SK-N-SH treated with all-trans-retinoic acid at 6 μM for 48 hours (cell line): ENCODE results near the gene CRYBA2.

Experiments
- ATAC-seq: fragments of 200-7000 bp; cut with Tn5 transposase; 3 replicates; pipeline ENCODE4 v1.9.1; 2020; ENCODE audit warnings: mild to moderate bottlenecking, moderate library complexity
- ARNTL ChIP-seq: fragments of 450-650 bp; formaldehyde crosslinking; IDR thresholded peaks from 2 replicates; pipeline ENCODE4 v1.5.0; 2020; ENCODE audit warnings: low read depth, mild to moderate bottlenecking, moderate library complexity, borderline replicate concordance
- BACH2 ChIP-seq: fragments of 250-450 bp; sonication (Bioruptor Pico); IDR thresholded peaks from 2 replicates; pipeline ENCODE4 v1.9.0; 2021; ENCODE audit warnings: mild to moderate bottlenecking, borderline replicate concordance
- CSDC2 ChIP-seq: fragments of 250-450 bp; sonication (Bioruptor Pico); IDR thresholded peaks from 2 replicates; pipeline ENCODE4 v1.5.0; 2020; ENCODE audit warnings: mild to moderate bottlenecking, moderate library complexity
- ESRRG ChIP-seq: fragments of 250-450 bp; sonication (Bioruptor Pico); IDR thresholded peaks from 2 replicates; pipeline ENCODE4 v1.6.1; 2021; ENCODE audit warnings: mild to moderate bottlenecking
- GLIS3 ChIP-seq: fragments of 250-450 bp; sonication (Bioruptor Pico); IDR thresholded peaks from 2 replicates; pipeline ENCODE4 v1.5.0; 2020; ENCODE audit warnings: mild to moderate bottlenecking, moderate library complexity
- ISL1 ChIP-seq: fragments of 250-450 bp; sonication (Bioruptor Pico); IDR thresholded peaks from 2 replicates; pipeline ENCODE4 v2.1.2; 2022; ENCODE audit warnings: mild to moderate bottlenecking, moderate library complexity
- OSR1 ChIP-seq: fragments of 250-450 bp; sonication (Bioruptor Pico); IDR thresholded peaks from 2 replicates; pipeline ENCODE4 v1.8.0; 2022; ENCODE audit warnings: moderate library complexity, mild to moderate bottlenecking, inconsistent platforms
- PPARA ChIP-seq: fragments of 250-450 bp; sonication (Bioruptor Pico); IDR thresholded peaks from 2 replicates; pipeline ENCODE4 v1.5.0; 2020; ENCODE audit warnings: mild to moderate bottlenecking, borderline replicate concordance
- SNAI2 ChIP-seq: fragments of 250-450 bp; sonication (Bioruptor Pico); IDR thresholded peaks from 2 replicates; pipeline ENCODE4 v1.5.0; 2020; ENCODE audit warnings: mild to moderate bottlenecking, moderate library complexity
- TCF4 ChIP-seq: fragments of 250-450 bp; sonication (Bioruptor Pico); IDR thresholded peaks from 2 replicates; pipeline ENCODE4 v1.8.0; 2021; ENCODE audit warnings: mild to moderate bottlenecking, moderate library complexity, borderline replicate concordance
- TOX ChIP-seq: fragments of 250-450 bp; sonication (Bioruptor Pico); IDR thresholded peaks from 2 replicates; pipeline ENCODE4 v1.8.0; 2021; ENCODE audit warnings: mild to moderate bottlenecking, moderate library complexity, borderline replicate concordance
- ZC3H10 ChIP-seq: fragments of 250-450 bp; sonication (Bioruptor Pico); IDR thresholded peaks from 2 replicates; pipeline ENCODE4 v1.5.1; 2021; ENCODE audit warnings: mild to moderate bottlenecking, moderate library complexity
- ZFP3 ChIP-seq: fragments of 250-450 bp; sonication (Bioruptor Pico); IDR thresholded peaks from 2 replicates; pipeline ENCODE4 v1.5.0; 2020; ENCODE audit warnings: mild to moderate bottlenecking, moderate library complexity
- ZFP30 ChIP-seq: fragments of 450-650 bp; formaldehyde crosslinking; IDR thresholded peaks from 2 replicates; pipeline ENCODE4 v1.5.0; 2022; ENCODE audit warnings: mild to moderate bottlenecking, moderate library complexity
- ZNF565 ChIP-seq: fragments of 450-650 bp; formaldehyde crosslinking; conservative IDR thresholded peaks from 2 replicates; pipeline ENCODE4 v1.5.0; 2020; ENCODE audit warnings: low read depth, mild to moderate bottlenecking, moderate library complexity
- ZNF70 ChIP-seq: fragments of 450-650 bp; formaldehyde crosslinking; IDR thresholded peaks from 2 replicates; pipeline ENCODE4 v1.5.0; 2020; ENCODE audit warnings: mild to moderate bottlenecking, moderate library complexity
- ZNF8 ChIP-seq: fragments of 450-650 bp; formaldehyde crosslinking; IDR thresholded peaks from 2 replicates; pipeline ENCODE4 v1.5.0; 2020; ENCODE audit warnings: mild to moderate bottlenecking, moderate library complexity
- TF ChIP-seq, protein P1 (sequence below): fragments of 250-450 bp; sonication (Bioruptor Pico); IDR thresholded peaks from 2 replicates; pipeline ENCODE4 v1.8.0; 2020; ENCODE audit warnings: mild to moderate bottlenecking, moderate library complexity, borderline replicate concordance
- TF ChIP-seq, protein P2 (sequence below): fragments of 250-450 bp; sonication (Bioruptor Pico); IDR thresholded peaks from 2 replicates; pipeline ENCODE4 v1.5.0; 2020; ENCODE audit warnings: mild to moderate bottlenecking, moderate library complexity
- TF ChIP-seq, protein P3 (sequence below): fragments of 250-450 bp; sonication (Bioruptor Pico); IDR thresholded peaks from 2 replicates; pipeline ENCODE4 v1.8.0; 2021; ENCODE audit warnings: low read depth, mild to moderate bottlenecking, moderate library complexity, borderline replicate concordance
- TF ChIP-seq, protein P4 (sequence below): fragments of 250-450 bp; sonication (Bioruptor Pico); IDR thresholded peaks from 2 replicates; pipeline ENCODE4 v1.5.1; 2020; ENCODE audit warnings: low read depth, mild to moderate bottlenecking, moderate library complexity
- TF ChIP-seq, protein P5 (sequence below): fragments of 250-450 bp; sonication (Bioruptor Pico); IDR thresholded peaks from 2 replicates; pipeline ENCODE4 v1.5.1; 2021; ENCODE audit warnings: mild to moderate bottlenecking, moderate library complexity

Gene CRYBA2

DNA sequence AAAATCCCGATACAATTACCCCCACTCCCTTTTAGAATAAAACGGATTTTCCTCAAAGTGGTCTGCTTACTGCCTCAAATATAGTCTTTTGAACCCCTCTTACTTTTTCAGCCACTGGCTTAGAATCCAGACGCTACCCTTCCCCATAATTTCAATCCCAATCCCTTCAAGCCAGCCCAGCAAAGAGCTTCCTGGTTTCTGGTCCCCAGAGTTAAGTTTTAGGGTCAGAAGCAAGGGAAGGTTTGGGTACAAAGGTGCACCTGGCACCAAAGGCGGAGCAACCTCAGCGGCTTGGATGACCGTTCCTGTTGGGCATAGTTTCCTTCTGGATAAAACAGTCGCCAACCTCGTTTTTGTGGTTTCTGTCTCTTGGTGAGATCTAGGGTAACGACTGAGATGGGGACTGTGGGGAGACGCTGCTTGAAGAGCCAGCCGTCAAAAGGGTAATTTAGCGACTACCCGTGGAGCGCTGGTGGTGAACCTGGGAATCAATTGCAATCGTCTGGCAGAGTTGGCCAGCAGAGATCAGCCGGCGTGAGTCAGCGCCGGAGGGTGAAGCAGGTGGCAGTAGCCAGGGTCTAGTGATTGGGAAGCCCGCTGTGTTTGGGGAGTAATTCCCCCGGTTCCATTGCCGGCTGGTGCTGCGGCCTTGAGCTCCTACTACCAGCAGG lies 9.8 kb downstream of the CRYBA2 start:
- no peak for ATAC-seq
- TF ChIP-seq SNAI2 (CRISPR knock-in tag) (no peak), ZFP3 (CRISPR knock-in tag) (no peak), ESRRG (CRISPR knock-in tag) (no peak), TCF4 (no peak), ZNF70 (CRISPR knock-in tag) (no peak), GLIS3 (no peak), ZFP30 (CRISPR knock-in tag) (no peak), ISL1 (CRISPR knock-in tag) (no peak), ZNF8 (CRISPR knock-in tag) (no peak), TOX (CRISPR knock-in tag) (no peak), ZNF565 (no peak), ARNTL (CRISPR knock-in tag) (no peak), BACH2 (no peak), PPARA (no peak)
- TF ChIP-seq, protein P1, sequence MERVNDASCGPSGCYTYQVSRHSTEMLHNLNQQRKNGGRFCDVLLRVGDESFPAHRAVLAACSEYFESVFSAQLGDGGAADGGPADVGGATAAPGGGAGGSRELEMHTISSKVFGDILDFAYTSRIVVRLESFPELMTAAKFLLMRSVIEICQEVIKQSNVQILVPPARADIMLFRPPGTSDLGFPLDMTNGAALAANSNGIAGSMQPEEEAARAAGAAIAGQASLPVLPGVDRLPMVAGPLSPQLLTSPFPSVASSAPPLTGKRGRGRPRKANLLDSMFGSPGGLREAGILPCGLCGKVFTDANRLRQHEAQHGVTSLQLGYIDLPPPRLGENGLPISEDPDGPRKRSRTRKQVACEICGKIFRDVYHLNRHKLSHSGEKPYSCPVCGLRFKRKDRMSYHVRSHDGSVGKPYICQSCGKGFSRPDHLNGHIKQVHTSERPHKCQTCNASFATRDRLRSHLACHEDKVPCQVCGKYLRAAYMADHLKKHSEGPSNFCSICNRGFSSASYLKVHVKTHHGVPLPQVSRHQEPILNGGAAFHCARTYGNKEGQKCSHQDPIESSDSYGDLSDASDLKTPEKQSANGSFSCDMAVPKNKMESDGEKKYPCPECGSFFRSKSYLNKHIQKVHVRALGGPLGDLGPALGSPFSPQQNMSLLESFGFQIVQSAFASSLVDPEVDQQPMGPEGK (CRISPR knock-in tag): no peak
- TF ChIP-seq, protein P2, sequence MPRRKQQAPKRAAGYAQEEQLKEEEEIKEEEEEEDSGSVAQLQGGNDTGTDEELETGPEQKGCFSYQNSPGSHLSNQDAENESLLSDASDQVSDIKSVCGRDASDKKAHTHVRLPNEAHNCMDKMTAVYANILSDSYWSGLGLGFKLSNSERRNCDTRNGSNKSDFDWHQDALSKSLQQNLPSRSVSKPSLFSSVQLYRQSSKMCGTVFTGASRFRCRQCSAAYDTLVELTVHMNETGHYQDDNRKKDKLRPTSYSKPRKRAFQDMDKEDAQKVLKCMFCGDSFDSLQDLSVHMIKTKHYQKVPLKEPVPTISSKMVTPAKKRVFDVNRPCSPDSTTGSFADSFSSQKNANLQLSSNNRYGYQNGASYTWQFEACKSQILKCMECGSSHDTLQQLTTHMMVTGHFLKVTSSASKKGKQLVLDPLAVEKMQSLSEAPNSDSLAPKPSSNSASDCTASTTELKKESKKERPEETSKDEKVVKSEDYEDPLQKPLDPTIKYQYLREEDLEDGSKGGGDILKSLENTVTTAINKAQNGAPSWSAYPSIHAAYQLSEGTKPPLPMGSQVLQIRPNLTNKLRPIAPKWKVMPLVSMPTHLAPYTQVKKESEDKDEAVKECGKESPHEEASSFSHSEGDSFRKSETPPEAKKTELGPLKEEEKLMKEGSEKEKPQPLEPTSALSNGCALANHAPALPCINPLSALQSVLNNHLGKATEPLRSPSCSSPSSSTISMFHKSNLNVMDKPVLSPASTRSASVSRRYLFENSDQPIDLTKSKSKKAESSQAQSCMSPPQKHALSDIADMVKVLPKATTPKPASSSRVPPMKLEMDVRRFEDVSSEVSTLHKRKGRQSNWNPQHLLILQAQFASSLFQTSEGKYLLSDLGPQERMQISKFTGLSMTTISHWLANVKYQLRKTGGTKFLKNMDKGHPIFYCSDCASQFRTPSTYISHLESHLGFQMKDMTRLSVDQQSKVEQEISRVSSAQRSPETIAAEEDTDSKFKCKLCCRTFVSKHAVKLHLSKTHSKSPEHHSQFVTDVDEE (CRISPR knock-in tag): no peak
- TF ChIP-seq, protein P3, sequence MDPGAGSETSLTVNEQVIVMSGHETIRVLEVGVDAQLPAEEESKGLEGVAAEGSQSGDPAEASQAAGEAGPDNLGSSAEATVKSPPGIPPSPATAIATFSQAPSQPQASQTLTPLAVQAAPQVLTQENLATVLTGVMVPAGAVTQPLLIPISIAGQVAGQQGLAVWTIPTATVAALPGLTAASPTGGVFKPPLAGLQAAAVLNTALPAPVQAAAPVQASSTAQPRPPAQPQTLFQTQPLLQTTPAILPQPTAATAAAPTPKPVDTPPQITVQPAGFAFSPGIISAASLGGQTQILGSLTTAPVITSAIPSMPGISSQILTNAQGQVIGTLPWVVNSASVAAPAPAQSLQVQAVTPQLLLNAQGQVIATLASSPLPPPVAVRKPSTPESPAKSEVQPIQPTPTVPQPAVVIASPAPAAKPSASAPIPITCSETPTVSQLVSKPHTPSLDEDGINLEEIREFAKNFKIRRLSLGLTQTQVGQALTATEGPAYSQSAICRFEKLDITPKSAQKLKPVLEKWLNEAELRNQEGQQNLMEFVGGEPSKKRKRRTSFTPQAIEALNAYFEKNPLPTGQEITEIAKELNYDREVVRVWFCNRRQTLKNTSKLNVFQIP (CRISPR knock-in tag): no peak
- TF ChIP-seq, protein P4, sequence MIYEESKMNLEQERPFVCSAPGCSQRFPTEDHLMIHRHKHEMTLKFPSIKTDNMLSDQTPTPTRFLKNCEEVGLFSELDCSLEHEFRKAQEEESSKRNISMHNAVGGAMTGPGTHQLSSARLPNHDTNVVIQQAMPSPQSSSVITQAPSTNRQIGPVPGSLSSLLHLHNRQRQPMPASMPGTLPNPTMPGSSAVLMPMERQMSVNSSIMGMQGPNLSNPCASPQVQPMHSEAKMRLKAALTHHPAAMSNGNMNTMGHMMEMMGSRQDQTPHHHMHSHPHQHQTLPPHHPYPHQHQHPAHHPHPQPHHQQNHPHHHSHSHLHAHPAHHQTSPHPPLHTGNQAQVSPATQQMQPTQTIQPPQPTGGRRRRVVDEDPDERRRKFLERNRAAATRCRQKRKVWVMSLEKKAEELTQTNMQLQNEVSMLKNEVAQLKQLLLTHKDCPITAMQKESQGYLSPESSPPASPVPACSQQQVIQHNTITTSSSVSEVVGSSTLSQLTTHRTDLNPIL (CRISPR knock-in tag): no peak
- TF ChIP-seq, protein P5, sequence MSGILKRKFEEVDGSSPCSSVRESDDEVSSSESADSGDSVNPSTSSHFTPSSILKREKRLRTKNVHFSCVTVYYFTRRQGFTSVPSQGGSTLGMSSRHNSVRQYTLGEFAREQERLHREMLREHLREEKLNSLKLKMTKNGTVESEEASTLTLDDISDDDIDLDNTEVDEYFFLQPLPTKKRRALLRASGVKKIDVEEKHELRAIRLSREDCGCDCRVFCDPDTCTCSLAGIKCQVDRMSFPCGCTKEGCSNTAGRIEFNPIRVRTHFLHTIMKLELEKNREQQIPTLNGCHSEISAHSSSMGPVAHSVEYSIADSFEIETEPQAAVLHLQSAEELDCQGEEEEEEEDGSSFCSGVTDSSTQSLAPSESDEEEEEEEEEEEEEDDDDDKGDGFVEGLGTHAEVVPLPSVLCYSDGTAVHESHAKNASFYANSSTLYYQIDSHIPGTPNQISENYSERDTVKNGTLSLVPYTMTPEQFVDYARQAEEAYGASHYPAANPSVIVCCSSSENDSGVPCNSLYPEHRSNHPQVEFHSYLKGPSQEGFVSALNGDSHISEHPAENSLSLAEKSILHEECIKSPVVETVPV (CRISPR knock-in tag): no peak

DNA sequence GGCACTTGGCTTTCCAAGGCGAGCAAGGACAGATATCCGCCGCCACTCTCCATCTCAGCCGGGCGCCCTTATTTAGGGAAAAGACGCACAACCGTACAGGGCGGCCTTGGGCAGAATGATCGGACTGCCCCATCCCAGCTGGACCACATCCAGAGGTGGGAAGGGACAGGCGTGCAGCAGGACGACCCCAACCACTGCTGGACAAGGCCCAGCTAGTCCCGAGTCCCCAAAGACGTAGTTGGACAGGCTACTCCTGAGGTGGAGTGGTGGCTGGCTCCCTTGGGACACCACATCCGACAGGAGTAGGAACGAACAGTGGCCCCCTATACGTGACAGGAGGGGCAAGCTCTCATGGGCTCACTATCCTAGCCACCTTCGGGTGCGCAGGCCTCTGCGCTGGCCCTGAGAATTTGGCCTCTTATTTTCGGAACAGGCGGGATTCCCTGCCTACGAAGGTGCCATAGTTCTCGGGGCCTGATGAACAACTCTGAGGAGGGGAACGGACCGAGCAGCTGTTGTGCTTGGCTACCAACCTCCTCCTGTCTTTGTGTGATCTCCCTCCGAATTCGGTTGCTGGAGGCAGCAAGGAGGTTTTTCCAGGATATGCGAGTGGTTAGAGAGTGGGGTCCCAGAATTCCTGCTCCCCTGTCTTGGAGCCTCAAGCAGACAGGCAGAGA lies 10.5 kb downstream of the CRYBA2 start:
- TF ChIP-seq ARNTL (CRISPR knock-in tag): no peak
- TF ChIP-seq ZC3H10 (CRISPR knock-in tag): no peak
- TF ChIP-seq PPARA: no peak
- TF ChIP-seq ZNF70 (CRISPR knock-in tag): no peak
- TF ChIP-seq ZNF565: no peak
- TF ChIP-seq, protein P1 (CRISPR knock-in tag): no peak
- TF ChIP-seq BACH2: no peak
- TF ChIP-seq TOX (CRISPR knock-in tag): no peak
- TF ChIP-seq ESRRG (CRISPR knock-in tag): no peak
- TF ChIP-seq, protein P3 (CRISPR knock-in tag): no peak
- TF ChIP-seq GLIS3: no peak
- no peak for TF ChIP-seq TCF4
- no peak for TF ChIP-seq CSDC2 (CRISPR knock-in tag)
- no peak for TF ChIP-seq ZNF8 (CRISPR knock-in tag)
- no peak for TF ChIP-seq OSR1
- TF ChIP-seq, all 23 proteins: peak for 0
- no peak for ATAC-seq
